Transverse colon (tissue), 4 donors: ENCODE results near the gene SGPP2.

ENCODE experiments used
- POLR2AphosphoS5 ChIP-seq, 3 donors: sonication (generic); formaldehyde crosslinking; IDR thresholded peaks; one replicate each; pipeline ENCODE4 v1.6.1; 2016; ENCODE audit warnings: antibody characterized with exemption in 3 of 3
- TF ChIP-seq, protein P1 (sequence below), 5 experiments: fragments of 200-600 bp in 3 of 5; fragments of 450-650 bp in 2 of 5; sonication (generic) in 3 of 5; IDR thresholded peaks; 1 replicate in 2 of 5; 2 replicates in 3 of 5; pipeline ENCODE4 v1.5.1; 2016 to 2017; ENCODE audit warnings: antibody characterized with exemption in 5 of 5, inconsistent platforms in 3 of 5, mild to moderate bottlenecking in 2 of 5, moderate library complexity in 1 of 5

DNA sequence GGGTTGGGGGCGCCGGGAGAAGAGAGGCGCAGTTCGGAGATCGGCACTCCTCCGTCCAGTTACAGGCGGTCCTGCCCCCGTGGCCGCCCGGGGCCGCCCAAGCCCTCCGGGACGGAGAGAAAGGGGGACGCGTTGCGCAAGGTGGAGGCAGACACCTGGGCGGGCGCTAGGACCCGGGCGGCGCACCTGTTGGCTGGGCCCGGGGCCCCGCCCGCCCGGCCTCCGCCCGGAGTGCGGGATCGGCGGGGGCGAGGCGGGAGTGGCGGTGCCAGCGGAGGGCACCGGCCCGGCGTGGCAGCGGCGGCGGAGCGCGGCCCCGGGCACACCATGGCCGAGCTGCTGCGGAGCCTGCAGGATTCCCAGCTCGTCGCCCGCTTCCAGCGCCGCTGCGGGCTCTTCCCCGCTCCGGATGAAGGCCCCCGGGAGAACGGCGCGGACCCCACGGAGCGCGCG is at the start of gene SGPP2:
- TF ChIP-seq, protein P1, sequence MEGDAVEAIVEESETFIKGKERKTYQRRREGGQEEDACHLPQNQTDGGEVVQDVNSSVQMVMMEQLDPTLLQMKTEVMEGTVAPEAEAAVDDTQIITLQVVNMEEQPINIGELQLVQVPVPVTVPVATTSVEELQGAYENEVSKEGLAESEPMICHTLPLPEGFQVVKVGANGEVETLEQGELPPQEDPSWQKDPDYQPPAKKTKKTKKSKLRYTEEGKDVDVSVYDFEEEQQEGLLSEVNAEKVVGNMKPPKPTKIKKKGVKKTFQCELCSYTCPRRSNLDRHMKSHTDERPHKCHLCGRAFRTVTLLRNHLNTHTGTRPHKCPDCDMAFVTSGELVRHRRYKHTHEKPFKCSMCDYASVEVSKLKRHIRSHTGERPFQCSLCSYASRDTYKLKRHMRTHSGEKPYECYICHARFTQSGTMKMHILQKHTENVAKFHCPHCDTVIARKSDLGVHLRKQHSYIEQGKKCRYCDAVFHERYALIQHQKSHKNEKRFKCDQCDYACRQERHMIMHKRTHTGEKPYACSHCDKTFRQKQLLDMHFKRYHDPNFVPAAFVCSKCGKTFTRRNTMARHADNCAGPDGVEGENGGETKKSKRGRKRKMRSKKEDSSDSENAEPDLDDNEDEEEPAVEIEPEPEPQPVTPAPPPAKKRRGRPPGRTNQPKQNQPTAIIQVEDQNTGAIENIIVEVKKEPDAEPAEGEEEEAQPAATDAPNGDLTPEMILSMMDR (IDR thresholded peaks at IDR 0.05), result no peak
- peak in 2 of 3 donors; percentile 52 to 53 for TF ChIP-seq POLR2AphosphoS5 (IDR thresholded peaks at IDR 0.05)
